HK-2 (cell line): ENCODE data around the gene SLIT3.
A peak's percentile ranks its signal among the peaks of the same experiment; 100 is the strongest.

Experiments
- DNase-seq: peaks from one replicate; pipeline ENCODE4 v3.0.0-alpha.2; 2018; ENCODE audit not compliant: unreplicated experiment

The SLIT3 gene

DNA sequence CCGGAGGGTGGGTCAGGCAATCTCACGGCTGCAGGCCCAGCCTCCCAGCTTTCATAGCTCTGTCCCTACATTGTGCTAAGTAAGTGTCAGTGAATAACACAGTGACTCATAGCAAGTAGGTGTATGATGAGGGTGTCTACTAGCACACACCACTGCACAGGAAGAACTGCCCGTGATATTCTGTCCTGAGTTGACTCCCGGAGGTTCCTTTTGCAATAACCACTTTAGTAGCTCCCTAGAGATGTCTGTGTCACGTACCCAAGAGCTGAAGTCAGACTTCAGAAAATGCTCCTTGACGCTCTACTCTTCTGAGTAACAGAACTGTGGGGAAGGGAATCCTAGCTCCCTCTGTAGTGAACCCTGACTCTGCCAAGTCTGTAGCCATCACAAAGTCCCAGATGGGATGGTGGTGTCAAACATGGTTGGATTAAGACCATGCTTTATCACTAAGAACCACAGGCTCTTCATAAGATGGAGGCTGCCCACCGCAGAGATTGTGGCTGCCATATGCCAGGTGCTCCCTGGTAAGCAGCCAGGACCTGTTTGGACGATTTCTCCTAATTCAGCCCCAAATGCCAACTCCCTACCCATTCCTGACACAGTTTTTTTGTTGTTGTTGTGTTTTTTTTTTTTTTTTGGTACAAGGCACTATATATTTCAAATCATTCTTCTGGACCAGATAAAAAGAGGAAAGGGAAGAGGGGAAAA, 369.1 kb downstream of the SLIT3 start:
- DNase-seq = peak; percentile 43

DNA sequence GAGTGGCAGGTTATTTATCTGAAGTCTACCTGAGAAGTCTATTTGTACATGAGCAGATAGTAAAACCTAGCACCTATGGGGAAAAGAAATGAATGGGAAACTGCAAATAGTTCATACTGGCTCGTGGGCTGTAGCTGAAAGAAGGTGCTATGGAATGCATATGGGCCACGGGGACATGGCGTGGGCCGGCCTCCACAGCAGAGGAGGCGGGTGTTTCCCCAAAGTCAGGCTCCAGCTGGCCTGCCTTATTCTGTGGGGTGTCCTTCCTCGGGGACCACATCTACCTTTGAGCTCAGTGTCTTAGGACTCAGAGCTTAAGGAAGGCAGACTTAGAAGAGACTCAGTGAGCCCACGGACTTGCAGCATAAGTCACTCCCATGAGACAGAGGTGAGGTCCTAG, 371.3 kb downstream of the SLIT3 start:
- no peak for DNase-seq

DNA sequence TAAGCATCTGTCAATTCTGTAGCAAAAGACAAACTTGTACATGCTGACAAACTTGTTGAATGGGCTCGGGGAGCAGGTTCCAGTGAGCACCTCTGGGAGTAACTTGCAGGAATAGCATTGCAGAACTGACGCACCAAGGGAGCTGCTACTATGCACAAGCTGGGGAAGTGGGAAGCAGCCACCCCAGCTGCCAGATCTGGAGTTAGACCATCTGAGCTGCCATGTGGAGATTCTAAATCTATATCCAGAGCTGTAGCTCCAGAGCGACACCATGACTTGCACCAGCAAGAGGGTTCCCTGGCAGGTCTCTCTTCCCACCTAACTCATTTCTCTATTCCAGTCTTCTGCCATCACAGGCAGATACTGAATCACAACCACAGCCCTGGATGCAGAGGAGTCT, 375.8 kb downstream of the SLIT3 start:
- DNase-seq = no peak

DNA sequence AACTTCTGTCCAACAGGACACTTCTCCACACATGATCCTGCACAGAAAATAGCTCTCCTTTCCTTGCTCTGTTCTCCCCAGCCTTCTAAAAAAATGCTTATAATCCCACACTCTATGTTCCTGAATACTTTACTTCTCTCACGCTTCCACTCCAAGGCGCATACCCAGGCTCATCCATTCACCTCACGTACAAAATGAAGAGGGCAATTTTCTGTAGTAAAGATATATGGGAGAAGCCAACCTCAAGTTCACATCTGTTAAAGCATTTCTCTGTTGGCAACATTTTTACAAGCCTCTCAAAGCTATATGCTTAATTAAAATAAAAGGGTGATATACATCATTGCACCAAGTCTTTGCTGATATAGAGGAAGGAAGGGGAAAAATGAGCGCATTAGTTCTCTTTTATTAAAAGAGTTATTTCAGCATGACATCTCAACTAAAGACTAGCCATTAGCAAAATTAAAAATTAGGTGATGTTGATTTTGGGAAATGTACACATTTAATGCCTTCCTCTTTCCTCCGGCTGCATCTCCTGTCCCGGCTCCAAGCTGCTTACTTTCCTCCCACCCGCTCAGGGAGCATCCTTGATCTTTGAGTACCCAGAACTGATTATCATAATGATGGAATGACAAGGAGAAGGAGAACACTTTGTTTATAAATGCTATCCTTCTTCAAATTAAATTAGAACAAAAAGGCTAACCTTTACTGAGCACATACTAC, 379.6 kb downstream of the SLIT3 start:
- DNase-seq = no peak

DNA sequence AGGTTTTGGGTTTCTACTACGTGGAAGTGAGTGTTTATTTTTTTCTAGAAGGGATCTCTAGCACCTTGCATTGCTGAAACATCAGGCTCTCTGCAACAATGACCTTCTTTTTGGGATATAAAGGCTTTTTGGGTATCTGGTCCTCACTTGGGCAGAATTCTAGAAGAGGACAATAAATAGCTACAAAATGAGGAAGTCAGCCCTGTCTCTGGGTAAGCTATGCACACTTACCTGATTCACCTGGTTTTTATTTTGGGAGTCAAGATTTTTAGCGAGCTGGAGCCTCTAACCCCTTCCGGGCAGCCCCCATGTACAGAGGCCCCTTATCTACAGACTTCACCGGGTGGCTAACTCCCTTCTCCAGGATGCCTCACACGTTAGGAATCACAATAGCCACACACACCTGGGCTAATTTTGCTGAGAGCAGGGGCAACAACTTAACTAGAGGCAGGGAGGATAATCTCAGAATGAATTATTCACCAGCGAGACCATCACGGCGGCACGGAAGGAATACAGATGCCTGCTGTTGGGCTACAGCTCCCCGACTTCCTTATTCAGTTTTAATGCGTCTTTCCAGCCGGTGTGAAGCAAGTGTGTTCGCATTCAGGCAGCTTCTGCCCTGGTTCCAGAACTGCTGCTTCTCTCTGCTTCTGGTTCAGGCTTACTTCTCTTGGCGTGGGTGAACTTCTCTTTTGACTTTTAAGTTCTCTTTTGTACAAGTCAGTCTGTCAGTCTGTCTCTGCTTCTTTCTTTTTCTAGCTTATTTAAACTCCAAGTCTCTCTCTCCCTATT, 380.7 kb downstream of the SLIT3 start:
- DNase-seq = no peak

DNA sequence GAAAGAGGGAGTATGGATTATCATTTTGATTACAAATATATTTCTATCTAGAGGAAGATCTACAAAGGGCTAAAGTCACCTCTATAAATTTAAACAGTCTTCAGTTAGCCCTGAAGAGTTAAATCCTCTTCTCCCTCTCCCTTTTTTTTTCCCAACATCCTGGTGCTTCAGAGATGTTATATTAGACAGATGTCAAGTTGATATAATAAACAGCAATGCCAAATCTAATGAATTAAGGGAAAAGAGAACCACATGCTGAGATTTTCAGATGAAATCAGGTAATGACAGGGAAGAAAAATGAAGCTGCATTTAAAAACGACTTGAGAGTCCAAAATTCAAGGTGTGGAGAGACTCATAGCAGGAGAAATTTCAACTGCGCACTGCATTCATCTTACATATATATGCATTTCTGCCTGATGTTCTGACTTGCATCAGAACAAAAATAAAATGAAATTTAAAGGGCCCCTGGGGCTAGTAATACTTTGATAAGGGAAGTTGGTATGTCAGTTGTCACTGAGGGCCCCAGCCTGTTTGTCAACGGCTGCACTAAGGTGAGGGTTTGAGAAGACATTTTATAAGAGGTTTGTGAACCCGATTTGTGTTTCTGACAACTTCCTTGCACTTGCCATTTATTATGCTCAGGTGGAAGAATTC, 382.9 kb downstream of the SLIT3 start:
- DNase-seq = no peak

DNA sequence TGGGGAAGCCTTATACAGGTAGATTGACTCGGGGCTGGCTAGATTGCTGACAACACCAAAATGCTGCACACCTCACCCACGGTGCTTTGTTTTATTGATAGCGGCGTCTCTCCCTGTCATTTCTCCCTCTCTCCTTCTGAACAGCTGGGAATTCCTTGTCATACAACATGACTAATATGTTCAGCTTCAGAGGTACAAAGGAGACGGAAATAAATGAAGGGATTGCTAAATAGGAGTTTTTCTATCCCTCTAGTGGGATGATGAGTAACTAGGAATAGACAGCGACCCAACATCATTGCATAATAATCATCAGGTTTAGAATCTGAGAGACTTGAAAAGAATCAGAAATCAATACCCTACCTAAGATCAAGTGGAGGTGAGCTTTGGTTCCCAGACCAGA, 384.1 kb downstream of the SLIT3 start:
- no peak for DNase-seq

DNA sequence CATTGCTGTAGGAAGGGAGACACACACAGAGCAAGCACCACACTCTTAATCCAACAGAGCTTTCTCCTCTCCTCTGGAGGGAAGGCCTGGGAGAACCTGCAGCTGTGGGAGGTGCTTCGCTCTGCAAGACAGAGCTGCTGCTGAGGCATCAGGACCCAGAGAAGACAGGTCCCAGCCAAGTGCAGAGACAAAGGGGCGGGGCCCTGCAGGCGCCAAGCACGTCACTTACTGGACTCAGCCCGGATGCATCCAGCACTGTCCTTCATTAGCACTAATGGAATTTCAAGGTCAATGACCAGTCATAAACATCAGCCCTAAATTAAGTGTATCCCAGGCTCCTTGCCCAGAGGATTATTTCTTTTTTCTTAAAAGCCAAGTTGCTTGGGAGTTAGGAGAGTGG, 384.7 kb downstream of the SLIT3 start:
- no peak for DNase-seq

DNA sequence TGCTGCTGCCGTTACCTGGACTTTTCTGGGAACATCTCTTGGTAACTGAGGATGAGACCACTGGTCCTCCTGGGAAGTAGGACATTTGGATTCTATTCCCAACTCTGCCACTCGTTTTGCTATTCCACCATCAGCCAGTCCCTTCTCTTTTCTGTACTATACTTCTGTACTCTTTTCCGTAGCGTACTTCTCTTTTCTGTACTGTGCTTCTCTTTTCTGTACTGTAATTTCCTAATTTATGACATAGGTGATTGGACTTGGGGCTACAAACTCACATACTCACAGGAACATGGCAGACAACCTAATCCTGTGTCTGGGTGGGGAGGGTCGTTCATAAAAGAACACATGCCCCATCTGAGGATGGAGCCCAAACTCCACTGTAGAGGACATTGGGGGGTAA, 386.4 kb downstream of the SLIT3 start:
- no peak for DNase-seq

DNA sequence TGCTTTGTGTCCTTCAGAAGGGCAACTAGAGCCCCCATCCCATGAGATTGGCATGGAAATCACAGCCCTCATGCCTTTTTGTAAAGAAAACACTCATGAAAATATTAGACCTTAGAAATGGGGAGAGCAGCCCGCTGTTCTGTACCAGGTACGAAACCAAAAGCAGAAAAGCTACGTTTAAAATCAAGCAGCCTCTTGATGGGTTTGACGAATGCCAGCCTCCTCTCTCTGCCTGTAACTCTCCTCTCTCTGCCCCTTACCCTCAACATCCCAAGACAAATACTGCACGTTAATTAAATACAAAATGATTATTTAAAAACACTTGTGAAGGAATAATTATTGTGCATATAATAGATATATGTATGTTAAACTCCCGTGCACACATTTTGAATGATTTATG, 390.1 kb downstream of the SLIT3 start:
- no peak for DNase-seq

DNA sequence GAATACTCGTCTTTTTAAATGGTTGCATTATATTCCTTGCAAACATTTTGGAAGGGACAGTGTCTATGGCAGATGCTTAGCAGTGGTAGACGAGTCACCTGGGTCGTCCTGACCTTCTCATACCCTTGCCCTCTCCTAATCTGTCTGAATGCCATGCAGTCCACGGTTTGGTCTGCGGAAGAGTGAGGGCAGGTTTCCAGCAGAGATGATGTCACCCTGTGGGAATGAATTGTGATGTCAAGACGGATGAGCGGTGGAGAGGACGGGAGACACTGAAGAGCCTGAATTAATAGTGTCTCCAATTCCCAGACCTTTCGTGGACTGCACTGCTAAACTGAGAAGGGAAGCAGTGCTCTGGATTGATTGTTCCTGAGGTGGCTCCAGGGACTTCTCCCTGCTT, 392.7 kb downstream of the SLIT3 start:
- DNase-seq = peak; percentile 8

DNA sequence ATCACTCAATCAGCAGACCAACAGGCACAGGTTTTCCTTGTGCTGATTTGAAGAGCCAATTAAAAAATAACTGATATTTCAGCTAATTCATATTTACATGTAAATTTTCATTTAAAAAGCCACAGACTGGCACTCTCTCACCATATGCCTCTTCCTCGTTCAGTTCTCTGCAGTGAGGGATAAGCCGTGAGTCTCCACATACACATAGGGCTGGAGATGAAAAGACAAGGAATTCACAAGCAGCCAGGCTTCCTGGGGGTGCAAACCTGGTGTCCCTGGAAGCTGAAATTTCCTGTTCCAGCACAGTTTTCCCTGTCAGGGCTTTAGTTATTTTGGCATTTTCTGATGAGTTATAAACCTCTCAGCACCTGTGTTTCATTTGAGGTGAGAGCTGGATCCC, 397.9 kb downstream of the SLIT3 start:
- no peak for DNase-seq

DNA sequence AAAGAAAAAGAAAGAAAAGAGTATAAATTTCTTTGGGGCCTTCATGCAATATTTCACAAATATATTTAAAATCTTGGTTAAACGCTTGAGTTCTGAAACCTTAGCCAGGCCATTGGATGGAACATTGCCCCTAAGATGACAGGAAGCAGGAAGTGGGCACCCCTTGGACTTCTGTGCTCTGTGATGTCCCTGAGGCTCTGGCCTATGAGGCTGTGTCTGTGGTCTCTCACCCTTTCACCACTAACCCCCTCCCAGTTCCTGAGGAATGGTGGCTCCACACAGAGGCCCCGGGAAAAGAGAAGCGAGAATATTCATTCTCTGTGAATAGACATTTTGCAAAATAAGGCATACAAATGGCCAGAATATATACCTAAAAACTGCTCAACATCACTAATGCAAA, 401.3 kb downstream of the SLIT3 start:
- no peak for DNase-seq

DNA sequence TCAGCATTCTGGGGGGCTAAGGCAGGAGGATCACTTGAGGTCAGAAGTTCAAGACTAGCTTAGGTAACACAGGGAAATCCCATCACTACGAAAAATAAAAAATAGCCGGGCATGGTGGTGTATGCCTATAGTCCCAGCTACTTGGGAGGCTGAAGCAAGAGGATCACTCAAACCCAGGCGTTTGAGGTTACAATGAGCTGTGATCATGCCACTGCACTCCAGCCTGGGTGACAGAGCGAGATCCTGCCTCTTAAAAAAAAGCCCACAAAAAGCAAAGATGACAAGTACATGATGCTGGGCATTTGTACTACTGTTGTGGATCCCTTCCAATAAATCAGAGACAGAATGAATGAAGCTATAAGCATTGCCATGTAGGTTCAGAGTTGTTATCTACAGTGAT, 401.7 kb downstream of the SLIT3 start:
- no peak for DNase-seq

DNA sequence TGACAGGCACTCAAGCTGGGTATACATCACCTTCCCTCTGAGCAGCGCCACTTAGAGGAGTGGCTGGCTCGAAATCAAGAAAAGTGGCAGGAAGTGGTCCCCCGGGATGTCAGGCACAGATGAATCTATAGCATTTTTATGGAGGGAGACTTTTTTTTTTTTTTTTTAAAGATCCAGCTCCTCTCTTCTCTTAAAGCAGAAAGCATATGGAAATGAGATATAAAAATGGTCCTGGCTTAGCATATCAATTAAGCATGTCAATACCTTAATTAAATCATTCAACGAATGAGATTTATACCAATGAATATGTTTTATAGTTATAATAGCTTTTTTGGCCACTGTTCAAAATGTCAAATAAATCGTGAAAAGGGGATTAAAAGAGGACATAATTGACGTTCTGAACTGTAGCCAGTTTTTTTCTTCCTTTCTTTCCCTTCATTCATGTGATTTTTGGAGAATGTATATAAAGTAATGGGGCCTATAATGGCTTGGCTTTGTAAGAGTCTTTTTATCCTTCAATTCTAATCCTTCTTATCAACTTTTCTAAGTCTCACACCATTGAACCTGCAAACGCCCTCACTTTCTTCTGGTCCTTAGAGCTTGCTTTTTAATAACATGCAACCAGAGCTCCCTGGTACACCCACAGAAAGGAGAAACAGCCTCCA, 402.6 kb downstream of the SLIT3 start:
- DNase-seq = no peak

DNA sequence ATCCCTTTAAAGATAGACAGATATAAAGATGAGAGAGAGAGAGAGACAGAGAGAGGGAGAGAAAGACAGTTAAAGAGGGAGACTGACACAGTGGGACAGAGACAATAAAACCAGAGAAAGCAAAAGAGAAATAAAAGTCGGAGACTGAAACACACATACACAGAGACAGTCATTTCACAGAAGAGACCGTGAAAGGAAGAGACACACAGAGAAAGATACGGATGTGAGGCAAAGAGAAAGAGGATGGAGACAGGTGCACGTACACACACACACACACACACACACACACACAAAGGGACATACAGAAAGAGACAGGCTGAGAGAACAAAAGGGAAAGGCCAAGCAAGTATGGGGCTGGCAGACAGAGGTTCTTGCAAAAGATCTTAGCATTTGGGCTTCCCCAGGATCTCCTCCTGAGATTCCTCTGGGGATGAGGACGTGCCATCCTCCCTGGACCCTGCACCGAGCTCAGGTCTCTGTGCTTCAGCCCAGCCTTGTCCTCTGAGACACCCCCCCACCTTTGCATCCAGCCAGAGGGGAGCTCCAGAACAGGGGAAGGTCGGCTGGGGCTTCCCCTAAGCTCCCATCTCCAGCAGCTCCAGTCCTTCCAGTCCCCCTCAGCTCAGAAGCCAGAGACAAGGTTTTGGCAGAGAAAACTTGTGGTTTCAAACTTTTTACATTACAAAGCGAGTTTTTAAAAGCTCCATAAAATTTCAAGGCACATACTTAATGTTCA, 403.4 kb downstream of the SLIT3 start:
- no peak for DNase-seq

DNA sequence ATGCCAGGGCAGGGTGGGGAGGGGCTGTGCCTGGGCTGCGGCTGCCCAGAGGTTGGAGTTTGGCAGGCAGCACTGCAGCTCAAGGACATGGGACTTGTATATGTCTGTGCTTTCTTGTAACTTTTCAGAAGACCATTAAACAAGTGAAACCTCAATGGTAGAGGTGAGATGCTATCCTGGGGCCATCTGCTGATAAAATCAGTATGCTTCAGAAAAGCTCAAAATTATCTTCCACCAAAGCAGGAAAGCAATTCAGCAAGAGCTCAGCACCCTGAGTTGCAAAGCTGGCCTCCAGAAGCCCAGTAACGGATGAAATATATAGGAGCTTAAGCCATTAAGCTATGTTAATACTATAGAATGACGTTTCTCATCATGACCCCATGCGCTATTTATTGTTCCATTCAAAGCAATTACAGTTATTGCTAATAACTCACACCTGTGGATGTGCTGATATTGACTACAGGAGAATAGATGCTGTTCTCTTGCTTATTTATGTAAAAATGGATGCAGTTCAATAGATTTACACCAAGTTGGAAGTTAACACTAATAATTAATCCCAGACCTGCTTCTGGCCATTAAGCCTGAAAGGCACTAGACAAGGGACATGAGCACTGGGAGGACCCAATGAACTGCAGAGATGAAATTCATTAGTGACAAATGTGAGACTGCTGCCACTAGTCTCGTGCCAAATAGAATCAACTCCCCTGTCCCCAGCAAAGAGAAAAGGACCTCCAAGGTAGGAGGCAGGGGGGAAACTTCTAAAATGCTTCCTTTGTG, 405.5 kb downstream of the SLIT3 start:
- no peak for DNase-seq

DNA sequence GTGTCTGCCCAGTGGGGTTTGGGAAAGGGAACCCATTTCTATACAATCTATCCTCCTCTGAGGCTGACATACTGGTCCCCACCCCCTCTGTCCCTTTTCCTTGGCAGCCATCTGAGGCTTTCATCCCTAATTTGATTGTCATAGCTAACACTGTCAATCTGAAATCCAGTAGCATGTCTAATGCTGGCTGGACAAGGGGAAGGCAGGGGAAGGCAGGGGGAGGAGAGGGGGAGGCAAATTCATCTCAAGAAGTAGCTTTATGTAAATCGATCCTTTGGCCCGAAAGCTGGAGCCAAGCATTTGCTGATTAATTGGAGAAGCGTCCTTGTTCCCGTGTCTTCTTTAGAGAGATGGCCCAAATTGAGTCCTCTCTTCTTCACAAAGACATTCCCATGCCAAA, 407.7 kb downstream of the SLIT3 start:
- no peak for DNase-seq

DNA sequence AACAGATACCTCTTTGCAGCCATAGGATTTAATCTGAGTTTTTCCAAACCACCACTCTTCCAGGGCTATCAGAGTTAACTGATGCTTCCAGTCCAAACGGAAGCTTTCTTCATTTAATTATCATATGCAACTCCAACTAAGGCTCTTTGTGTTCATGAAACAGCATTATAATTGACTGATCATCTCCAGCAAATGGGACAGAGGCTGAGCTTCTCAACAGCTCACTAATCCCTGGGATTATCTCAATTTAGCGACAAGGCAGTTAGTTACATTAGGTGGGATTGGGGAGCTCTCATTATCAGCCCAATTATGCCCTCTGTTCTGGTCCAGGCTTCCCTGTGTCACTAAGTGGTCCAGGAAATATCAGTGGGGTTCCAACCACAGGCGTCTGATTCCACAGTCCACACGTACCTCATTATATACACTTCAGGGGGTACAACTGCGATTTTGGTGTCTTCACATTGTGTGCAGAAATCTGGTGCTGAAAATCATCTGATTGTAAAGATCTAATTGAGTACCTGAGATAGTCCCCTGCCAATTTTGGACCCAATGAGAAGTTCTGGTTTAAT, 408.2 kb downstream of the SLIT3 start:
- DNase-seq = no peak
